Measurements from ENCODE around the gene NCK2.

GRCh38 chr2:105886029-105886454, 141.3 kb downstream of the NCK2 start:
- no peak for TF ChIP-seq CTCF (IDR thresholded peaks at IDR 0.05; ENCODE audit: low read length)
- no peak for TF ChIP-seq EZH2 (optimal IDR thresholded peaks at IDR 0.05; ENCODE audit: low read depth, low read length)
- TF ChIP-seq EZH2phosphoT487 (IDR thresholded peaks at IDR 0.05; ENCODE audit: low read length): no peak

Measured in MM.1S (cell line).